SU-DHL-6 (cell line): Measurements from ENCODE around the gene MDFIC.
A peak's percentile ranks its signal among the peaks of the same experiment; 100 is the strongest.

Source experiments
- H2AFZ ChIP-seq: fragments of 200-600 bp; sonication (generic); 2 replicates; pipeline ENCODE4 v1.6.1; 2014; ENCODE audit warnings: low read depth, mild to moderate bottlenecking, moderate library complexity, mixed read lengths, antibody characterized with exemption, low read length; ENCODE audit not compliant: severe bottlenecking
- H3F3A ChIP-seq: fragments of 200-600 bp; shearing (Covaris generic); 2 replicates; pipeline ENCODE4 v1.6.0; 2016; ENCODE audit warnings: antibody characterized with exemption, mild to moderate bottlenecking; ENCODE audit not compliant: insufficient read depth
- H3K27ac ChIP-seq: fragments of 200-600 bp; sonication (generic); 2 replicates; pipeline ENCODE4 v1.5.1; 2016; ENCODE audit warnings: low read depth, mild to moderate bottlenecking, low read length, moderate library complexity, mixed read lengths
- H3K27me3 ChIP-seq: fragments of 200-600 bp; sonication (generic), shearing (Covaris generic); 2 replicates; pipeline ENCODE4 v1.6.0; 2014; ENCODE audit warnings: mild to moderate bottlenecking, low read length
- H3K36me3 ChIP-seq: fragments of 200-600 bp; sonication (generic); 2 replicates; pipeline ENCODE4 v1.6.1; 2014; ENCODE audit warnings: mild to moderate bottlenecking, low read length, mixed read lengths
- H3K4me2 ChIP-seq: fragments of 300-600, 200-600 bp; shearing (Covaris generic), sonication (generic); 2 replicates; pipeline ENCODE4 v1.6.0; 2014; ENCODE audit warnings: low read length, low read depth, mild to moderate bottlenecking; ENCODE audit not compliant: poor library complexity, severe bottlenecking
- H3K4me3 ChIP-seq: fragments of 200-600 bp; sonication (generic); 2 replicates; pipeline ENCODE4 v1.5.1; 2014; ENCODE audit warnings: antibody characterized with exemption, low read length, mild to moderate bottlenecking, mixed read lengths; ENCODE audit not compliant: insufficient read depth, poor library complexity, severe bottlenecking
- H3K79me2 ChIP-seq: fragments of 200-600 bp; sonication (generic); 2 replicates; pipeline ENCODE4 v1.6.1; 2014; ENCODE audit warnings: mild to moderate bottlenecking, low read length, moderate library complexity; ENCODE audit not compliant: insufficient read depth
- H3K9ac ChIP-seq: fragments of 200-600 bp; sonication (generic); 2 replicates; pipeline ENCODE4 v1.7.0; 2014; ENCODE audit warnings: mild to moderate bottlenecking, low read length
- H3K9me2 ChIP-seq: fragments of 200-600 bp; sonication (generic); replicated peaks from 2 replicates; pipeline ENCODE4 v1.6.1; 2014; ENCODE audit warnings: low read length; ENCODE audit not compliant: insufficient read depth
- H3K9me3 ChIP-seq: fragments of 200-600 bp; sonication (generic); 2 replicates; pipeline ENCODE4 v1.6.1; 2014; ENCODE audit warnings: low read length, mixed read lengths; ENCODE audit not compliant: insufficient read depth
- H4K20me1 ChIP-seq: fragments of 200-600 bp; sonication (generic); 2 replicates; pipeline ENCODE4 v1.6.1; 2014; ENCODE audit warnings: low read depth, mild to moderate bottlenecking, antibody characterized with exemption, low read length, moderate library complexity, mixed read lengths
- EZH2phosphoT487 ChIP-seq: fragments of 200-600 bp; sonication (generic), shearing (Covaris generic); conservative IDR thresholded peaks from 2 replicates; pipeline ENCODE4 v1.6.1; 2018; ENCODE audit warnings: mild to moderate bottlenecking, antibody characterized with exemption, low read length, moderate library complexity, mixed read lengths
- TF ChIP-seq, protein P1 (sequence below): fragments of 200-600 bp; sonication (generic); IDR thresholded peaks from one replicate; pipeline ENCODE4 v1.5.1; 2017; ENCODE audit warnings: antibody characterized with exemption, mild to moderate bottlenecking, low read length, moderate library complexity; ENCODE audit not compliant: insufficient read depth, poor library complexity, severe bottlenecking

MDFIC gene

DNA sequence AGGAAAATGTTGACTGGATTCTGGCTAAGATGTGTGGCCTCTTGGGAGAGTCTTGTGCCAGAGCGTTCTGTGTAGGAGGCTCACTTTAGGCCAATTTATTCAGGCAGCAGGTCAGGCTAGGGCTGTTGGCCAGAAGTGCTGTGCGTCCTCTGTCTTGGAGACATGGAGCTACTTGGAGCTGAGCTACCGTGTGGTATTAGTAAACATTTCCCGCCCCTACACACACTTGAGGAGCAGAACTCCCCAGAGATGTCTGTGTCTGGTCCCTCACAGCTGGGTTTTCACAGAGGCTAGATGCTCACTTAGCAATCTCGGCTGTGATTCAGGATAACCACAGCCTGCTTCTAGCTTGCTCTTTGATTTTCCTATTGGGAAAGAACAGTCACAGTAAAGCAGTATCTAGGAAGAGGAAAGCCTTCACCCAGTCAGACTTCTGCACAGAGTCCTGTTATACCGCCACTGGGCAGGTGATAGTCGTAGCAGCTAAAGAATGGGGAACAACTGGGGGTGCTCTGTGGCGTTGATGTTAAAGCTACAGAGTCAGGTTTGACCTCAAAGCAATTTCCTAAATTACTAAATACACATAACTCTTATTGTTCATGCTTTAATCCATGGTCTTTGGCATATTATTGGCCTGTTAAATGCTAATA is 86.7 kb downstream of the MDFIC start:
- Histone ChIP-seq H3K9me2 (no peaks in the 10 kb centered on the region), H3K27me3 (no peaks in the 10 kb centered on the region), H3K9ac (no peak overlapping the region), H3K27ac (no peak overlapping the region), H4K20me1 (no peaks in the 10 kb centered on the region), H3K4me2 (peak overlapping the region; percentile 22), H3F3A (no peaks in the 10 kb centered on the region), H3K9me3 (no peaks in the 10 kb centered on the region), H3K79me2 (no peaks in the 10 kb centered on the region), H3K36me3 (no peaks in the 10 kb centered on the region; the same call in 1 of the 2 replicates), H3K4me3 (no peak overlapping the region), H2AFZ (no peak overlapping the region)
- TF ChIP-seq, protein P1, sequence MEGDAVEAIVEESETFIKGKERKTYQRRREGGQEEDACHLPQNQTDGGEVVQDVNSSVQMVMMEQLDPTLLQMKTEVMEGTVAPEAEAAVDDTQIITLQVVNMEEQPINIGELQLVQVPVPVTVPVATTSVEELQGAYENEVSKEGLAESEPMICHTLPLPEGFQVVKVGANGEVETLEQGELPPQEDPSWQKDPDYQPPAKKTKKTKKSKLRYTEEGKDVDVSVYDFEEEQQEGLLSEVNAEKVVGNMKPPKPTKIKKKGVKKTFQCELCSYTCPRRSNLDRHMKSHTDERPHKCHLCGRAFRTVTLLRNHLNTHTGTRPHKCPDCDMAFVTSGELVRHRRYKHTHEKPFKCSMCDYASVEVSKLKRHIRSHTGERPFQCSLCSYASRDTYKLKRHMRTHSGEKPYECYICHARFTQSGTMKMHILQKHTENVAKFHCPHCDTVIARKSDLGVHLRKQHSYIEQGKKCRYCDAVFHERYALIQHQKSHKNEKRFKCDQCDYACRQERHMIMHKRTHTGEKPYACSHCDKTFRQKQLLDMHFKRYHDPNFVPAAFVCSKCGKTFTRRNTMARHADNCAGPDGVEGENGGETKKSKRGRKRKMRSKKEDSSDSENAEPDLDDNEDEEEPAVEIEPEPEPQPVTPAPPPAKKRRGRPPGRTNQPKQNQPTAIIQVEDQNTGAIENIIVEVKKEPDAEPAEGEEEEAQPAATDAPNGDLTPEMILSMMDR = no peak
- no peak for TF ChIP-seq EZH2phosphoT487

DNA sequence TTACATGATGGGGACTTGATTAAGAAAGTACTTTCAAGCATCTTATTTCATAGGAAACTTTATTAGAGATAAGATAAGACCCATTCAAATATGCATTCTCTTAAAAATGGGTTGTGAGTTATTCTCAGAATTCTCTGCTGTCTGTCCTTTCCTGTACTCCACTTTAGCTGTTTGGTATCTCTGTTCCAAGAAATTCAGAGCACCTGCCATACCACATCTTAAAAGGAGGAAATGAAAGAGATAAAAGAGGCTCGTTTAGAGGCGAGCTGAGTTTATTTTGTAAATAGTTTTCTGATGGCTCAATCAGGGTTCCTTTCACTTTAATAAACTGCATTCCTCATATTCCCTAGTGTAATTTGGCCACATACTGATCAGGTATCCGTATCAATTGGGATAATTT is 87.2 kb downstream of the MDFIC start:
- Histone ChIP-seq H3K36me3 (no peaks in the 10 kb centered on the region; the same call in 1 of the 2 replicates), H3K9ac (no peak overlapping the region), H3K79me2 (no peaks in the 10 kb centered on the region), H3F3A (no peaks in the 10 kb centered on the region), H3K4me3 (no peak overlapping the region), H4K20me1 (no peaks in the 10 kb centered on the region), H3K27me3 (no peaks in the 10 kb centered on the region), H3K9me3 (no peaks in the 10 kb centered on the region), H3K4me2 (peak overlapping the region; percentile 22), H3K9me2 (no peaks in the 10 kb centered on the region; the same call in 1 of the 2 replicates), H3K27ac (no peak overlapping the region), H2AFZ (no peak overlapping the region)
- no peak for TF ChIP-seq EZH2phosphoT487
- TF ChIP-seq, protein P1 = no peak

DNA sequence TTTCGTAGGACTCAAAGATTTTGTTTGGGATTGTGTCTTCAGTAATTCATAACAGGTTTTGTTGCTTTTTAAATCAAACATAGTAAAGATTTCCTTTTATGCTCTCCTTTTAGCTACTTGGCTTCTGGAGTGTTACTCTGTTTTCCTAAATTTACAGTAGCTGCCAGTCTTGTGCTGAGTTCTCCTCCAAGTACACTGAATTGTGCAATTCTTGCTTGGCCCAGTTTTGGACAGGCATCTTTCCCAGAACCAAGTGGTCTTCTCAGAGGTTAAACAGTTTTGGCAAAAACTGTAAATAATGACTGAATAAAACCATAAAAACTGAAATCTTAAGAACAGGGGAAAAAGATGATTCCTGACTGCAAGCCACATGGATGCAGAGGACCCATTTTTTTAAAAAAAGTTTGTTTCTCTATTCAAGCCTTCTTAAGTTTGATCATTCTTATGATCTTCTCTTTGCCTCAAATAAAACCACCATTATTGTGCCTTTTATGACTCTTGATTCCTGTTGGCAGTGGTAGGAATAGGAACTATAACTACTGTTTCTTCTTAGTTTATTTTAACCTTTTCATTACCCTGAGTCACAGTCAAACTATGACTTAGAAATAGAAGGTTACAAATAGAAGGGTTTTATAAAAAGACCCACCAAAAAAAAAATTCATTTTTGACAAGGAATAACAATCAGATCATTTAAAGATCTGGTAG is 88.0 kb downstream of the MDFIC start:
- no peaks in the 10 kb centered on the region for H3K9me3 ChIP-seq
- no peak overlapping the region for H3K4me3 ChIP-seq
- H2AFZ ChIP-seq = no peak overlapping the region
- no peaks in the 10 kb centered on the region; the same call in 1 of the 2 replicates for H3K9me2 ChIP-seq
- H3K9ac ChIP-seq = no peak overlapping the region
- H4K20me1 ChIP-seq = no peaks in the 10 kb centered on the region
- H3K4me2 ChIP-seq = no peak overlapping the region
- no peaks in the 10 kb centered on the region for H3F3A ChIP-seq
- H3K79me2 ChIP-seq = no peaks in the 10 kb centered on the region
- H3K36me3 ChIP-seq = no peaks in the 10 kb centered on the region; the same call in 1 of the 2 replicates
- TF ChIP-seq EZH2phosphoT487 = no peak
- TF ChIP-seq, protein P1 = no peak
- no peaks in the 10 kb centered on the region for H3K27me3 ChIP-seq
- H3K27ac ChIP-seq = no peak overlapping the region
